Neural crest cell (in vitro differentiated cells): ENCODE results near the gene CHIT1. TPM values are rescaled to one million over a fixed set of nuclear protein-coding genes. Genes with fewer than 3 reads are reported as not detected.
"Not testable (repeated sequence)": the region's sequence is repeated elsewhere in the genome, so short reads cannot be mapped to it uniquely, and the experiment has no call there.

Experiments used
- DNase-seq: peaks from one replicate; pipeline ENCODE4 v3.0.0; 2021; ENCODE audit warnings: low read depth, mixed read lengths, low spot score
- H3K27ac Mint-ChIP-seq: one replicate; pipeline ENCODE4 v1.8.0; 2021; ENCODE audit warnings: mild to moderate bottlenecking, mixed read lengths; ENCODE audit not compliant: unreplicated experiment
- H3K27me3 Mint-ChIP-seq: 2 replicates; pipeline ENCODE4 v1.8.0; 2021; ENCODE audit warnings: low read depth, mild to moderate bottlenecking, mixed read lengths
- H3K36me3 Mint-ChIP-seq: 2 replicates; pipeline ENCODE4 v1.8.0; 2021; ENCODE audit warnings: low read depth, mild to moderate bottlenecking, mixed read lengths
- H3K4me1 Mint-ChIP-seq: 2 replicates; pipeline ENCODE4 v1.8.0; 2021; ENCODE audit warnings: mixed read lengths
- H3K4me3 Mint-ChIP-seq: one replicate; pipeline ENCODE4 v1.8.0; 2021; ENCODE audit warnings: mild to moderate bottlenecking, mixed read lengths
- H3K9me3 Mint-ChIP-seq: 2 replicates; pipeline ENCODE4 v1.8.0; 2021; ENCODE audit warnings: mixed read lengths
- total RNA-seq: library from RNA; stranded (reverse); gene quantifications from 2 replicates; pipeline ENCODE4 v1.2.1, GENCODE V29; 2021
- TF ChIP-seq, protein P1 (sequence below): fragments of 200-600 bp; sonication (generic); conservative IDR thresholded peaks from 2 replicates; pipeline ENCODE4 v1.5.0; 2021; ENCODE audit warnings: antibody characterized with exemption, mild to moderate bottlenecking

Gene CHIT1
- total RNA-seq, 1 donor from 2014 or later, result not detected

- H3K4me3 Mint-ChIP-seq, result peak overlapping the region; percentile 88
- H3K9me3 Mint-ChIP-seq, result no peaks in the 10 kb centered on the region
- TF ChIP-seq, protein P1, sequence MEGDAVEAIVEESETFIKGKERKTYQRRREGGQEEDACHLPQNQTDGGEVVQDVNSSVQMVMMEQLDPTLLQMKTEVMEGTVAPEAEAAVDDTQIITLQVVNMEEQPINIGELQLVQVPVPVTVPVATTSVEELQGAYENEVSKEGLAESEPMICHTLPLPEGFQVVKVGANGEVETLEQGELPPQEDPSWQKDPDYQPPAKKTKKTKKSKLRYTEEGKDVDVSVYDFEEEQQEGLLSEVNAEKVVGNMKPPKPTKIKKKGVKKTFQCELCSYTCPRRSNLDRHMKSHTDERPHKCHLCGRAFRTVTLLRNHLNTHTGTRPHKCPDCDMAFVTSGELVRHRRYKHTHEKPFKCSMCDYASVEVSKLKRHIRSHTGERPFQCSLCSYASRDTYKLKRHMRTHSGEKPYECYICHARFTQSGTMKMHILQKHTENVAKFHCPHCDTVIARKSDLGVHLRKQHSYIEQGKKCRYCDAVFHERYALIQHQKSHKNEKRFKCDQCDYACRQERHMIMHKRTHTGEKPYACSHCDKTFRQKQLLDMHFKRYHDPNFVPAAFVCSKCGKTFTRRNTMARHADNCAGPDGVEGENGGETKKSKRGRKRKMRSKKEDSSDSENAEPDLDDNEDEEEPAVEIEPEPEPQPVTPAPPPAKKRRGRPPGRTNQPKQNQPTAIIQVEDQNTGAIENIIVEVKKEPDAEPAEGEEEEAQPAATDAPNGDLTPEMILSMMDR, result no peak
- H3K27ac Mint-ChIP-seq, result no peak overlapping the region
- H3K27me3 Mint-ChIP-seq, result no peaks in the 10 kb centered on the region
- no peak for DNase-seq
- peaks cover 13% of the 10 kb centered on the region for H3K4me1 Mint-ChIP-seq
- H3K36me3 Mint-ChIP-seq, result no peaks in the 10 kb centered on the region
These were observed 38.4 kb upstream of the CHIT1 start for GRCh38 chr1:203267912-203268311.

DNA sequence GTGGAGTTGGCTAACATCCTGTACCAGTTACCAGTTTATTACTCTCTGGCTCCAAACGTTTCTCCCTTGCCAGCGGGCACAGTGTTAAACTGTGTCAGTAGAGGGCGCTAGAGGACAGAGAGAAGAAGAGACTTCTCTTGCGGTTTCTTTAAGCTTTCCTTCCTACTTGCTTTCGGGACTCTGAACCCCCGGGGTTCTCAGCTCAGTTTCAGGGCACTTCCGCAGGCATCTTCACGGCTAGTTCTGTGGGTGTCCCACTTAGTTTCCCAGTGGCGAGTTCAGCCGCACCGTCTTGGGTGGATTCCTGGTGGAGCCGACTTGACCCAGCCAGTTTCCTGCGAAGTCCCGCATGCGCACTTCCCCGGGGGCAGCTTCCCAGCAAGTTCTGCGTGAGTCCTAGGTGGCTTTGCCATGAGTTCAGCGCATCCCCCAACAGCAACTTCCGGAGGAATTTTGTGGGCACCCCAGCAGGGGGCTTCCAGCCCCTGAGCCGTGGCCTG lies 37.9 kb upstream of the CHIT1 start:
- Mint-ChIP-seq H3K27ac (no peak overlapping the region), H3K27me3 (peaks cover 3% of the 10 kb centered on the region), H3K4me3 (peak overlapping the region; percentile 88), H3K4me1 (peaks cover 13% of the 10 kb centered on the region), H3K9me3 (no peaks in the 10 kb centered on the region), H3K36me3 (no peaks in the 10 kb centered on the region)
- DNase-seq, result peak; percentile 88
- TF ChIP-seq, protein P1, result peak; percentile 98

DNA sequence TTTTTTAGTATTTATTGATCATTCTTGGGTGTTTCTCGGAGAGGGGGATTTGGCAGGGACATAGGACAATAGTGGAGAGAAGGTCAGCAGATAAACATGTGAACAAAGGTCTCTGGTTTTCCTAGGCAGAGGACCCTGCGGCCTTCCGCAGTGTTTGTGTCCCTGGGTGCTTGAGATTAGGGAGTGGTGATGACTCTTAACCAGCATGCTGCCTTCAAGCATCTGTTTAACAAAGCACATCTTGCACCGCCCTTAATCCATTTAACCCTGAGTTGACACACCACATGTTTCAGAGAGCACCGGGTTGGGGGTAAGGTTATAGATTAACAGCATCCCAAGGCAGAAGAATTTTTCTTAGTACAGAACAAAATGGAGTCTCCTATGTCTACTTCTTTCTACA lies 36.7 kb upstream of the CHIT1 start:
- Mint-ChIP-seq H3K27me3 (peaks cover 14% of the 10 kb centered on the region), H3K4me1 (peaks cover 13% of the 10 kb centered on the region)
- H3K9me3 Mint-ChIP-seq, H3K4me3 Mint-ChIP-seq, H3K27ac Mint-ChIP-seq, DNase-seq, H3K36me3 Mint-ChIP-seq: not testable (repeated sequence)

- Mint-ChIP-seq H3K4me1 (peaks cover 10% of the 10 kb centered on the region), H3K36me3 (no peaks in the 10 kb centered on the region), H3K9me3 (no peaks in the 10 kb centered on the region), H3K4me3 (no peak overlapping the region), H3K27ac (no peak overlapping the region), H3K27me3 (peaks cover 19% of the 10 kb centered on the region)
- DNase-seq, result no peak
- TF ChIP-seq, protein P1, result no peak
These were observed 36.1 kb upstream of the CHIT1 start for GRCh38 chr1:203265541-203265940.

DNA sequence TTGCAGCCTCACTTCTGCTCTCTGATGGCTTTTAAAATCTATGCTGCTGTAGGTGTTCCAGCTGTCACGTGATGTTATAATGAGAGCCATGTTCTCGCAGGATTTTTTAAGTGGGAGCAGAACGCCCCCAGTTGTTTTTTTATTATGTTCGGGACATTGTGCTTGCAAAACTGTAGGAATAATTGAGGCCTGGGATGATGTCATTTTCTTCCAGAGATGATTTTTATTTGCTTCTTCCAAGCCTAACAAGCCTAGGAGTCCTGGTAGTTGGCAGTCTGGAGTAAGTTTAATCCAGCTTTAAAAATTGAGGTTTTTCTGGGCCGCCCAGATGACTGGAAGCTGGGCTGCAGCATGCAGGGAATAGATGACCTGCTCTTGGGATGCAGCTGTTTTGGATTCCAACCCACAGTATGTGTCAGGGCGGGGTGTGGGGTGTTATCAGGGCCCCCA lies 34.6 kb upstream of the CHIT1 start:
- H3K36me3 Mint-ChIP-seq, result no peaks in the 10 kb centered on the region
- peaks cover 32% of the 10 kb centered on the region for H3K27me3 Mint-ChIP-seq
- no peak overlapping the region for H3K27ac Mint-ChIP-seq
- no peaks in the 10 kb centered on the region for H3K9me3 Mint-ChIP-seq
- DNase-seq, result no peak
- peaks cover 10% of the 10 kb centered on the region for H3K4me1 Mint-ChIP-seq
- TF ChIP-seq, protein P1, result no peak
- no peak overlapping the region for H3K4me3 Mint-ChIP-seq

- no peaks in the 10 kb centered on the region for H3K9me3 Mint-ChIP-seq
- no peak overlapping the region for H3K4me3 Mint-ChIP-seq
- H3K4me1 Mint-ChIP-seq, result peaks cover 10% of the 10 kb centered on the region
- TF ChIP-seq, protein P1, result no peak
- DNase-seq, result no peak
- H3K27me3 Mint-ChIP-seq, result peaks cover 33% of the 10 kb centered on the region
- H3K27ac Mint-ChIP-seq, result no peak overlapping the region
- H3K36me3 Mint-ChIP-seq, result no peaks in the 10 kb centered on the region
These were observed 34.0 kb upstream of the CHIT1 start for GRCh38 chr1:203263496-203263895.

DNA sequence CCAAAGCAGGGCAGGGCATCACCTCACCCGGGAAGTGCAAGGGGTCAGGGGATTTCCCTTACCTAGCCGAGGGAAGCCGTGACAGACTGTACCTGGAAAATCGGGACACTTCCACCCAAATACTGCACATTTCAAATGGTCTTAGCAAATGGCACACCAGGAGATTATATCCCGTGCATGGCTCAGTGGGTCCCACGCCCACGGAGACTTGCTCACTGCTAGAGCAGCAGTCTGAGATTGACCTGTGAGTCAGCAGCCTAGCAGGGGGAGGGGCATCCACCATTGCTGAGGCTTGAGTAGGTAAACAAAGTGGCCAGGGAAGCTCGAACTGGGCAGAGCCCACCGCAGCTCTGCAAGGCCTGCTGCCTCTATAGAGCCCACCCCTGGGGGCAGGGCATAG lies 27.2 kb upstream of the CHIT1 start:
- H3K36me3 Mint-ChIP-seq, H3K4me1 Mint-ChIP-seq, H3K27ac Mint-ChIP-seq, DNase-seq, H3K4me3 Mint-ChIP-seq, H3K9me3 Mint-ChIP-seq: not testable (repeated sequence)
- H3K27me3 Mint-ChIP-seq, result peaks cover 54% of the 10 kb centered on the region

GRCh38 chr1:203254782-203255181 lies 25.3 kb upstream of the CHIT1 start:
- not testable (repeated sequence) for H3K36me3 Mint-ChIP-seq, DNase-seq, H3K27ac Mint-ChIP-seq, H3K4me3 Mint-ChIP-seq, H3K4me1 Mint-ChIP-seq, H3K9me3 Mint-ChIP-seq
- peaks cover 50% of the 10 kb centered on the region for H3K27me3 Mint-ChIP-seq
